ENCODE measurements around the gene FBXW2.

The FBXW2 gene

DNA sequence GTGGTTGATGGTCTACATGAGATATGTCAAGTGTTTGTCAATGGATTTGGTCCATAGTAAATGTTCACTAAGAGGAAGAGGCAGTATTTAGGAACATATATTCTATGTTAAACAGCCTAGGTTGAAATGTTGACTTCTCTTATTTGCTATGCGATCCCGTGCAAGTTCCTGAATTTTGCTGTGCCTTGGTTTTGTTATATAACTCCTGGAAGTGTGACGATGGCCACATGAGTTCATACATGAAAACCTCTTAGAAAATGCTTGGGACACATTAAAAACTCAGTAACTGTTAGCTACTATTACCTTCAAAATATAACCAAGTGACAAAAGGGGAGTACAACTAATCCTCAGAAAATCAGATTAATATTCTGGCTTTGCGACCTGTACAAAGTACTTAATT is 21.9 kb upstream of the FBXW2 start:
- TF ChIP-seq EGR1 (IDR thresholded peaks at IDR 0.05) (no peak), YY1 (IDR thresholded peaks at IDR 0.05; ENCODE audit: low read depth) (no peak), TEAD4 (IDR thresholded peaks at IDR 0.05) (no peak), NFIC (IDR thresholded peaks at IDR 0.05) (no peak), ZBTB7A (IDR thresholded peaks at IDR 0.05; ENCODE audit: low read depth) (no peak)
- TF ChIP-seq, protein P1, sequence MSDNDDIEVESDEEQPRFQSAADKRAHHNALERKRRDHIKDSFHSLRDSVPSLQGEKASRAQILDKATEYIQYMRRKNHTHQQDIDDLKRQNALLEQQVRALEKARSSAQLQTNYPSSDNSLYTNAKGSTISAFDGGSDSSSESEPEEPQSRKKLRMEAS (IDR thresholded peaks at IDR 0.05), result no peak
- TF ChIP-seq, protein P2, sequence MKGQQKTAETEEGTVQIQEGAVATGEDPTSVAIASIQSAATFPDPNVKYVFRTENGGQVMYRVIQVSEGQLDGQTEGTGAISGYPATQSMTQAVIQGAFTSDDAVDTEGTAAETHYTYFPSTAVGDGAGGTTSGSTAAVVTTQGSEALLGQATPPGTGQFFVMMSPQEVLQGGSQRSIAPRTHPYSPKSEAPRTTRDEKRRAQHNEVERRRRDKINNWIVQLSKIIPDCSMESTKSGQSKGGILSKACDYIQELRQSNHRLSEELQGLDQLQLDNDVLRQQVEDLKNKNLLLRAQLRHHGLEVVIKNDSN (IDR thresholded peaks at IDR 0.05), result no peak

DNA sequence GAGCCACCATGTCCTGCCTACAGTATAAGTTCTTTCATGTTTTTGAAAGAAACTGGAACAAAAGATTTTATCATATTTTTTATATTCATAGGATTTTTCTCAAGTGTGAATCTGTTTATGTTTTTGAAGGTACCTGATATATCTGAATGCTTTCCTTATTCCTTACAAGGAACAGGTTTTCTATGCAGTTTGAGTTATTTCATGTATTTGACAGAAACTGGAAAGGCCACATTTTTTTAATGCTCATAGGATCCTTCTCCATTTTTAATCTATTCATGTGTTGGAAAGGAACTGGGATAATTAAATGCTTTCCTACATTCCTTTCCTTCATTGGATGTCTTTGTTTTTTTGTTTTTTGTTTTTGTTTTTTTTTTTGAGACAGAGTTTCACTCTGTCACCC is 15.7 kb upstream of the FBXW2 start:
- TF ChIP-seq TAF1 (IDR thresholded peaks at IDR 0.05; ENCODE audit: low read depth), result no peak
- TF ChIP-seq EP300 (IDR thresholded peaks at IDR 0.05; ENCODE audit: borderline replicate concordance), result no peak
- TF ChIP-seq EGR1 (IDR thresholded peaks at IDR 0.05), result no peak
- TF ChIP-seq TCF12 (IDR thresholded peaks at IDR 0.05; ENCODE audit: low read depth), result no peak
- no peak for TF ChIP-seq YY1 (IDR thresholded peaks at IDR 0.05; ENCODE audit: low read depth)

DNA sequence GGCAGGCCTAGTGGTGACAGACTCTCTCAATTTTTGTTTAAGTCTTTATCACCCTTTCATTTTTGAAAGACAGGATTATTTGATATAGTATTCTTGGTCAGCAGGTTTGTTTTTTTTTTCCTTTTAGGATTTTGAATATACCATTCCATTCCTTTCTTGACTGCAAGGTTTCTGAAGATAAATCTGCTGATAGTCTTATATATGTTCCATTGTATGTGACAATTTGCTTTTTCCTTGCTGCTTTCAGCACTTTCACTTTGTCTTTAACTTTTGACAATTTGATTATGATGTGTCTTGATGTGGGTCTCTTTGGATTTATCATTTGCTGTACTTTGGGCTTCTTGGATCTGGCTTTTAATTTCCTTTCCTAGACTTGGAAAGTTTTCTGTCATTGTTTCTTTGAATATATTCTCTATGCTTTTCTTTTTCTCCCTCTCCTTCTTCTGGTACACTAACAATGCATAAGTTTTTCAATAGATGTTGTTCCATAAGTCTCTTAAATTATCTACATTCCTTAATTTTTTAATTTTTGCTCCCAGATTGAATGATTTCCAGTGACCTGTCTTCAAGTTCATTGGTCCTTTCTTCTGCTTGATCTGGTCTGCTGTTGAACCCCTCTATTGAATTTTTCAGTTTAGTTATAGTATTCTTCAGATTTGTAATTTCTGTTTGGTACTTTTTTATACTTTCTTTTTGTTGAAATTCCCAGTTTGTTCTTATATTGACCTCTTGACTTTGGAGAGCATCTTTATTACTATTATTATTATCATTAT is 14.6 kb upstream of the FBXW2 start:
- TF ChIP-seq, protein P1 (IDR thresholded peaks at IDR 0.05), result no peak

DNA sequence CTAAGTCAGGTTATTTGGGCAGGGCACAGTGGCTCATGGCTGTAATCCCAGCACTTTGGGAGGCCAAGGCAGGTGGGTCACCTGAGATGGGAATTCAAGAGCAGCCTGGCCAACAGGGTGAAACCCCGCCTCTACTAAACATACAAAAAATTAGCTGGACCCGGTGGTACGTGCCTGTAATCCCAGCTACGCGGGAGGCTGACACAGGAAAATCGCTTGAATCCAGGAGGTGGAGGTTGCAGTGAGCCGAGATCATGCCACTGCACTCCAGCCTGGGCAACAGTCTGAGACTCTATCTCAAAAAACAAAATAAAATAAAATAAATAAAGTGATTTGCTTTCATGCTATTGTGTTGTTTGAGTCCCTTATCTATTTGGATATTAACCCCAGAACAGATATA is 8.2 kb upstream of the FBXW2 start:
- TF ChIP-seq EP300 (IDR thresholded peaks at IDR 0.05; ENCODE audit: borderline replicate concordance) (no peak), NFIC (IDR thresholded peaks at IDR 0.05) (no peak), ZBTB7A (IDR thresholded peaks at IDR 0.05; ENCODE audit: low read depth) (no peak), YY1 (IDR thresholded peaks at IDR 0.05; ENCODE audit: low read depth) (no peak), FOXM1 (IDR thresholded peaks at IDR 0.05; ENCODE audit: borderline replicate concordance, low read depth) (no peak), CREB1 (IDR thresholded peaks at IDR 0.05; ENCODE audit: low read depth) (no peak), TAF1 (IDR thresholded peaks at IDR 0.05; ENCODE audit: low read depth) (no peak), TEAD4 (IDR thresholded peaks at IDR 0.05) (no peak), CEBPB (IDR thresholded peaks at IDR 0.05) (no peak), EGR1 (IDR thresholded peaks at IDR 0.05) (no peak), RAD21 (IDR thresholded peaks at IDR 0.05; ENCODE audit: low read depth) (no peak), TCF12 (IDR thresholded peaks at IDR 0.05; ENCODE audit: low read depth) (no peak)
- TF ChIP-seq, protein P3, sequence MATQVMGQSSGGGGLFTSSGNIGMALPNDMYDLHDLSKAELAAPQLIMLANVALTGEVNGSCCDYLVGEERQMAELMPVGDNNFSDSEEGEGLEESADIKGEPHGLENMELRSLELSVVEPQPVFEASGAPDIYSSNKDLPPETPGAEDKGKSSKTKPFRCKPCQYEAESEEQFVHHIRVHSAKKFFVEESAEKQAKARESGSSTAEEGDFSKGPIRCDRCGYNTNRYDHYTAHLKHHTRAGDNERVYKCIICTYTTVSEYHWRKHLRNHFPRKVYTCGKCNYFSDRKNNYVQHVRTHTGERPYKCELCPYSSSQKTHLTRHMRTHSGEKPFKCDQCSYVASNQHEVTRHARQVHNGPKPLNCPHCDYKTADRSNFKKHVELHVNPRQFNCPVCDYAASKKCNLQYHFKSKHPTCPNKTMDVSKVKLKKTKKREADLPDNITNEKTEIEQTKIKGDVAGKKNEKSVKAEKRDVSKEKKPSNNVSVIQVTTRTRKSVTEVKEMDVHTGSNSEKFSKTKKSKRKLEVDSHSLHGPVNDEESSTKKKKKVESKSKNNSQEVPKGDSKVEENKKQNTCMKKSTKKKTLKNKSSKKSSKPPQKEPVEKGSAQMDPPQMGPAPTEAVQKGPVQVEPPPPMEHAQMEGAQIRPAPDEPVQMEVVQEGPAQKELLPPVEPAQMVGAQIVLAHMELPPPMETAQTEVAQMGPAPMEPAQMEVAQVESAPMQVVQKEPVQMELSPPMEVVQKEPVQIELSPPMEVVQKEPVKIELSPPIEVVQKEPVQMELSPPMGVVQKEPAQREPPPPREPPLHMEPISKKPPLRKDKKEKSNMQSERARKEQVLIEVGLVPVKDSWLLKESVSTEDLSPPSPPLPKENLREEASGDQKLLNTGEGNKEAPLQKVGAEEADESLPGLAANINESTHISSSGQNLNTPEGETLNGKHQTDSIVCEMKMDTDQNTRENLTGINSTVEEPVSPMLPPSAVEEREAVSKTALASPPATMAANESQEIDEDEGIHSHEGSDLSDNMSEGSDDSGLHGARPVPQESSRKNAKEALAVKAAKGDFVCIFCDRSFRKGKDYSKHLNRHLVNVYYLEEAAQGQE (IDR thresholded peaks at IDR 0.05; ENCODE audit: low read depth), result no peak
- TF ChIP-seq, protein P2 (IDR thresholded peaks at IDR 0.05), result no peak
- TF ChIP-seq, protein P1 (IDR thresholded peaks at IDR 0.05), result no peak

DNA sequence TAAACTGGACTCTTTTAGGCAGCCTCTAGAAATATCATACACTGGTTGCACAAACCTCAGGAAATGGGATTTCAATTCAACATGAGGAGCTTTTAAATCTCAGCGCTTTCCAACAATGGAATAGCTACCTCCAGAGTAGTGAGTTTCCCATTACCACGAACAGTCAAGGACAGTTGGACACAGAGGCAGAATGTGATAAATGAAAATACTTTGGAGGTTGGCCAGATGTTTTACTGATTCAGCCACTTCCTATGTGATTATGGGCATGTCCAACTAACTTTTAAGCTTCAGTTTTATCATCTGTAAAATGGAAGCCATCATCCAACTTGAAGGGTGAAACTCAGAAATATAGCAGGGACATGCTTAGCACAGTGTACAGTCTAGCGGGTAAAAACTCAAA is 2.1 kb downstream of the FBXW2 start:
- TF ChIP-seq NFIC (IDR thresholded peaks at IDR 0.05), result no peak
- no peak for TF ChIP-seq FOXM1 (IDR thresholded peaks at IDR 0.05; ENCODE audit: borderline replicate concordance, low read depth)
- TF ChIP-seq TCF12 (IDR thresholded peaks at IDR 0.05; ENCODE audit: low read depth), result no peak
- TF ChIP-seq, protein P2 (IDR thresholded peaks at IDR 0.05), result no peak
- TF ChIP-seq CREB1 (IDR thresholded peaks at IDR 0.05; ENCODE audit: low read depth), result no peak
- TF ChIP-seq CEBPB (IDR thresholded peaks at IDR 0.05), result no peak
- no peak for TF ChIP-seq RAD21 (IDR thresholded peaks at IDR 0.05; ENCODE audit: low read depth)
- TF ChIP-seq, protein P3 (IDR thresholded peaks at IDR 0.05; ENCODE audit: low read depth), result no peak
- TF ChIP-seq TEAD4 (IDR thresholded peaks at IDR 0.05), result no peak

DNA sequence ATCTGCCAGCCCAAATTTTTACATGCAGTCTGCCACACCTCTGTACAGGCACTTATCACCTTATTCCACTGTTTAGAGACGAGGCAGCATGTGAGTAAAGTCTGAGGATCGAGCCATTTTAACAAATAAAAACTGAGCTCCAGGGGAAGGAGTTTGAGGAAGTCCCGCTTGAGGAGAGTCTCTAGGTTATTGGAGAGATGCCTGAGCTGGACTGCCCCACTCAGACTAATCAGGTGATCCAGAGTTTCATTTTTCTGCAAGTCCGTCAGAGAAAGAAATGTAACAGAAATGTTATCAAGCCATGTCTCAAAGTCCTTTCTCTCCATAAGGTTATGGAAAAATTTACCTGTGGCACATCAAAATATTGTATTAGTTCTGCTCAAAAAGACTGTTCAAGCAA is 5.3 kb downstream of the FBXW2 start:
- no peak for TF ChIP-seq NFIC (IDR thresholded peaks at IDR 0.05)
- TF ChIP-seq EGR1 (IDR thresholded peaks at IDR 0.05), result no peak
- TF ChIP-seq, protein P3 (IDR thresholded peaks at IDR 0.05; ENCODE audit: low read depth), result no peak
- no peak for TF ChIP-seq TAF1 (IDR thresholded peaks at IDR 0.05; ENCODE audit: low read depth)
- no peak for TF ChIP-seq YY1 (IDR thresholded peaks at IDR 0.05; ENCODE audit: low read depth)
- no peak for TF ChIP-seq TEAD4 (IDR thresholded peaks at IDR 0.05)
- no peak for TF ChIP-seq RAD21 (IDR thresholded peaks at IDR 0.05; ENCODE audit: low read depth)
- no peak for TF ChIP-seq TCF12 (IDR thresholded peaks at IDR 0.05; ENCODE audit: low read depth)
- TF ChIP-seq, protein P1 (IDR thresholded peaks at IDR 0.05), result no peak
- TF ChIP-seq CREB1 (IDR thresholded peaks at IDR 0.05; ENCODE audit: low read depth), result no peak
